Measurements from ENCODE around the gene MME. TPM values are rescaled to one million over a fixed set of nuclear protein-coding genes. Genes with fewer than 3 reads are reported as not detected.

The MME gene
- total RNA-seq, 1 donor from 2014 or later = 31.7 TPM

- Mint-ChIP-seq H3K4me3 (no peak overlapping the region), H3K27me3 (ENCODE audit: low read depth) (no peaks in the 10 kb centered on the region), H3K36me3 (no peaks in the 10 kb centered on the region), H3K4me1 (peaks cover 6% of the 10 kb centered on the region), H3K9me3 (peaks cover 5% of the 10 kb centered on the region), H3K27ac (no peak overlapping the region)
- TF ChIP-seq CTCF (IDR thresholded peaks at IDR 0.05; ENCODE audit: unreplicated experiment) = no peak
- no peak for DNase-seq (ENCODE audit: low spot score in 2 of 2, unreplicated experiment in 2 of 2)
These were observed 113.0 kb downstream of the MME start for GRCh38 chr3:155192957-155193746.

- DNase-seq (ENCODE audit: low spot score in 2 of 2, unreplicated experiment in 2 of 2) = no peak
- peaks cover 5% of the 10 kb centered on the region for H3K9me3 Mint-ChIP-seq
- TF ChIP-seq CTCF (IDR thresholded peaks at IDR 0.05; ENCODE audit: unreplicated experiment) = no peak
- no peak overlapping the region for H3K4me3 Mint-ChIP-seq
- no peak overlapping the region for H3K27ac Mint-ChIP-seq
- H3K4me1 Mint-ChIP-seq = peaks cover 5% of the 10 kb centered on the region
- no peaks in the 10 kb centered on the region for H3K27me3 Mint-ChIP-seq (ENCODE audit: low read depth)
- H3K36me3 Mint-ChIP-seq = no peaks in the 10 kb centered on the region
These were observed 113.7 kb downstream of the MME start for GRCh38 chr3:155193868-155194267.

- no peak for TF ChIP-seq CTCF (IDR thresholded peaks at IDR 0.05; ENCODE audit: unreplicated experiment)
- DNase-seq (ENCODE audit: low spot score in 2 of 2, unreplicated experiment in 2 of 2) = no peak
- Mint-ChIP-seq H3K4me3 (no peak overlapping the region), H3K27me3 (ENCODE audit: low read depth) (no peaks in the 10 kb centered on the region), H3K27ac (no peak overlapping the region), H3K36me3 (no peaks in the 10 kb centered on the region), H3K9me3 (peaks cover 5% of the 10 kb centered on the region), H3K4me1 (peaks cover 1% of the 10 kb centered on the region)
These were observed 115.1 kb downstream of the MME start for GRCh38 chr3:155194973-155195957.

- no peaks in the 10 kb centered on the region for H3K4me1 Mint-ChIP-seq
- H3K4me3 Mint-ChIP-seq = no peak overlapping the region
- no peak for DNase-seq (ENCODE audit: low spot score in 2 of 2, unreplicated experiment in 2 of 2)
- no peaks in the 10 kb centered on the region for H3K36me3 Mint-ChIP-seq
- no peak overlapping the region for H3K27ac Mint-ChIP-seq
- peaks cover 3% of the 10 kb centered on the region for H3K9me3 Mint-ChIP-seq
- H3K27me3 Mint-ChIP-seq (ENCODE audit: low read depth) = no peaks in the 10 kb centered on the region
- no peak for TF ChIP-seq CTCF (IDR thresholded peaks at IDR 0.05; ENCODE audit: unreplicated experiment)
These were observed 116.3 kb downstream of the MME start for GRCh38 chr3:155196131-155197021.

- peaks cover 3% of the 10 kb centered on the region for H3K9me3 Mint-ChIP-seq
These were observed 117.7 kb downstream of the MME start for GRCh38 chr3:155197786-155198185.

More at GRCh38 chr3:155197786-155198185, 117.7 kb downstream of the MME start:
- H3K36me3 Mint-ChIP-seq = no peaks in the 10 kb centered on the region
- TF ChIP-seq CTCF (IDR thresholded peaks at IDR 0.05; ENCODE audit: unreplicated experiment) = no peak
- H3K4me3 Mint-ChIP-seq = no peak overlapping the region
- H3K4me1 Mint-ChIP-seq = no peaks in the 10 kb centered on the region
- H3K27me3 Mint-ChIP-seq (ENCODE audit: low read depth) = no peaks in the 10 kb centered on the region
- no peak for DNase-seq (ENCODE audit: low spot score in 2 of 2, unreplicated experiment in 2 of 2)
- H3K27ac Mint-ChIP-seq = no peak overlapping the region
